ENCODE results near the gene RBM10. TPM values are rescaled to one million over a fixed set of nuclear protein-coding genes. Genes with fewer than 3 reads are reported as not detected.
A peak's percentile ranks its signal among the peaks of the same experiment; 100 is the strongest.
"Not testable (repeated sequence)": the region's sequence is repeated elsewhere in the genome, so short reads cannot be mapped to it uniquely, and the experiment has no call there.

The RBM10 gene
- total and polyA plus RNA-seq, 9 of the 15 experiments (the other 6 are each of a cell fraction or from before 2014, with no cell fraction given), result 1.1 to 61.7 (median 31.5) TPM

DNA sequence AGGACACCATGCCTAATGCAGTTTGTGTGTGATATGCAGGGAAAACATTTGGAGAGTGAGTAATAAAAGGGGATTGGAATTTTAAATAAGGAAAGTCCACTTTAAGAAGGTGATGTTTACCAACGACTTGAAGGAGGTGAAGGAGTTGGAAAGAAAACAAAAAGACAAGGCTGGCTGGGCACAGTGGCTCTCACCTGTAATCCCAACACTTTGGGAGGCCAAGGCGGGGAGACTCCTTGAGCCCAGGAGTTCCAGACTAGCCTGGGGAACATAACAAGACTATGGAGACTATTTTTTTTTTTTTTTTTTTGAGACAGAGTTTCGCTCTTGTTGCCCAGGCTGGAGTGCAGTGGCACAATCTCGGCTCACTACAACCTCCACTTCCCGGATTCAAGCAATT, 11.5 kb upstream of the RBM10 start (continued):
- TF ChIP-seq KLF13 (tag; IDR thresholded peaks at IDR 0.05; ENCODE audit: borderline replicate concordance, low read depth), result no peak
- no peak for TF ChIP-seq PHTF2 (CRISPR knock-in tag; IDR thresholded peaks at IDR 0.05)
- TF ChIP-seq, protein P1, sequence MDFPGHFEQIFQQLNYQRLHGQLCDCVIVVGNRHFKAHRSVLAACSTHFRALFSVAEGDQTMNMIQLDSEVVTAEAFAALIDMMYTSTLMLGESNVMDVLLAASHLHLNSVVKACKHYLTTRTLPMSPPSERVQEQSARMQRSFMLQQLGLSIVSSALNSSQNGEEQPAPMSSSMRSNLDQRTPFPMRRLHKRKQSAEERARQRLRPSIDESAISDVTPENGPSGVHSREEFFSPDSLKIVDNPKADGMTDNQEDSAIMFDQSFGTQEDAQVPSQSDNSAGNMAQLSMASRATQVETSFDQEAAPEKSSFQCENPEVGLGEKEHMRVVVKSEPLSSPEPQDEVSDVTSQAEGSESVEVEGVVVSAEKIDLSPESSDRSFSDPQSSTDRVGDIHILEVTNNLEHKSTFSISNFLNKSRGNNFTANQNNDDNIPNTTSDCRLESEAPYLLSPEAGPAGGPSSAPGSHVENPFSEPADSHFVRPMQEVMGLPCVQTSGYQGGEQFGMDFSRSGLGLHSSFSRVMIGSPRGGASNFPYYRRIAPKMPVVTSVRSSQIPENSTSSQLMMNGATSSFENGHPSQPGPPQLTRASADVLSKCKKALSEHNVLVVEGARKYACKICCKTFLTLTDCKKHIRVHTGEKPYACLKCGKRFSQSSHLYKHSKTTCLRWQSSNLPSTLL (IDR thresholded peaks at IDR 0.05), result no peak

DNA sequence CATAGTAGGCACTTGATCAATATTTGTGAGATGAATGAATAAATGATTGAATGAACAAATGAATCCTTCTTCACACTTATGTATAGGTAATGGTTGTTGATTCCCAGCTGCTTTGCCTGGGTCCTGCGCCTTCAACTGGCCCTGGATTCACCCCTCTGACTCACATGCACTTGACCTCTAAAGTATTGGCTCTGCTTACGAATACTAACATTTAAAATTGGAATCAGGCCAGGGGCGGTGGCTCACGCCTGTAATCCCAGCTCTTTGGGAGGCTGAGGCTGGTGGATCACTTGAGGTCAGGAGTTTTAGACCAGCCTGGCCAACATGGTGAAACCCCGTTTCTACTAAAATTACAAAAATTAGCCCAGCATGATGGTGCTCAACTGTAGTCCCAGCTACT, 9.4 kb upstream of the RBM10 start:
- BruUV-seq (replicated peaks); H3K27ac ChIP-seq (ENCODE audit: extremely low read depth, low read depth, low read length); intact Hi-C loops (cut with micrococcal nuclease); H2AFZ ChIP-seq (ENCODE audit: low read depth, low read length); FAIRE-seq; H3K4me2 ChIP-seq (ENCODE audit: insufficient read depth, low read length); CTCF ChIA-PET (ENCODE audit: low intra/inter-chr PET ratio); H3K4me3 ChIP-seq; H3K9me1 ChIP-seq (ENCODE audit: control insufficient read depth, insufficient read depth, low read length); H3K27me3 ChIP-seq (ENCODE audit: control insufficient read depth in 2 of 2, insufficient read depth in 2 of 2, low read length in 2 of 2); in situ Hi-C loops (cut with MboI); H3K9me3 ChIP-seq (replicated peaks; ENCODE audit: control insufficient read depth, insufficient read depth, low read depth, low read length); H3K79me2 ChIP-seq (ENCODE audit: control insufficient read depth, insufficient read depth, low read length); H4K20me1 ChIP-seq (replicated peaks; ENCODE audit: control insufficient read depth, insufficient read depth, low read length); H3K36me3 ChIP-seq (ENCODE audit: control insufficient read depth, insufficient read depth, low read length); H3K4me1 ChIP-seq (replicated peaks in 1 of 2; ENCODE audit: control insufficient read depth in 2 of 2, insufficient read depth in 2 of 2, low read length in 2 of 2); H3K9ac ChIP-seq (ENCODE audit: insufficient read depth in 1 of 2, low read depth in 2 of 2, low read length in 2 of 2): not testable (repeated sequence)
- 17% methylated on average over 5 of the region's 5 CpGs for WGBS (ENCODE audit: insufficient coverage, low coverage, missing lambda C conversion rate)
- peak; percentile 61 for ATAC-seq
- DNase-seq (ENCODE audit: extremely low read depth in 1 of 4, low spot score in 3 of 4), result peak in 2 of 4 experiments; percentile 26 to 45
- POLR2A ChIA-PET, result interaction anchor here (1.2 to 2.6 kb wide), 2 partner anchors 9 to 19 kb away, joined by 3 to 19 read pairs; partner anchors contain the start of genes NDUFB11 and RBM10
- TF ChIP-seq ZNF24 (IDR thresholded peaks at IDR 0.05) (peak; percentile 40; the same call in 1 of the 2 replicates), FOSL1 (tag; conservative IDR thresholded peaks at IDR 0.05) (peak; percentile 57), NFIC (IDR thresholded peaks at IDR 0.05) (peak; percentile 88)
- TF ChIP-seq, protein P2, sequence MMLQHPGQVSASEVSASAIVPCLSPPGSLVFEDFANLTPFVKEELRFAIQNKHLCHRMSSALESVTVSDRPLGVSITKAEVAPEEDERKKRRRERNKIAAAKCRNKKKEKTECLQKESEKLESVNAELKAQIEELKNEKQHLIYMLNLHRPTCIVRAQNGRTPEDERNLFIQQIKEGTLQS (IDR thresholded peaks at IDR 0.05), result peak; percentile 19; the same call in 1 of the 2 replicates
- TF ChIP-seq, protein P2 (CRISPR knock-in tag; conservative IDR thresholded peaks at IDR 0.05), result not testable (repeated sequence)
